ENCODE measurements around the gene RMC1. TPM values are rescaled to one million over a fixed set of nuclear protein-coding genes. Genes with fewer than 3 reads are reported as not detected.

The RMC1 gene
- total and polyA plus RNA-seq, 7 donors, result 11.8 to 38.1 (median 19.8) TPM

GRCh38 chr18:23569299-23570063, 66.2 kb downstream of the RMC1 start:
- H3K27ac ChIP-seq, result no peak overlapping the region
- peaks cover 0 to 80% (median 22%) of the 10 kb centered on the region in 4 donors for H3K36me3 ChIP-seq

GRCh38 chr18:23570912-23571504, 67.7 kb downstream of the RMC1 start:
- Histone ChIP-seq H3K27me3 (no peaks in the 10 kb centered on the region), H3K27ac (no peak overlapping the region), H3K4me3 (no peak overlapping the region), H3K36me3 (peaks cover 0 to 72% (median 17%) of the 10 kb centered on the region in 4 donors), H3K4me1 (peaks cover 0 to 15% (median 6%) of the 10 kb centered on the region in 4 donors), H3K9me3 (no peaks in the 10 kb centered on the region)
- DNase-seq, result no peak
- intact Hi-C loops (cut with DNase I), result no loop called here
- TF ChIP-seq POLR2AphosphoS5 (IDR thresholded peaks at IDR 0.05) (no peak), CTCF (IDR thresholded peaks at IDR 0.05) (no peak), POLR2A (IDR thresholded peaks at IDR 0.05) (no peak), EP300 (IDR thresholded peaks at IDR 0.05) (no peak)
- 82 to 92% methylated on average over 3 of the region's 3 CpGs for WGBS, 2 donors

More at GRCh38 chr18:23569299-23570063, 66.2 kb downstream of the RMC1 start:
- intact Hi-C loops (cut with DNase I), result no loop called here
- TF ChIP-seq EP300 (IDR thresholded peaks at IDR 0.05) (no peak), CTCF (IDR thresholded peaks at IDR 0.05) (no peak), POLR2AphosphoS5 (IDR thresholded peaks at IDR 0.05) (no peak), POLR2A (IDR thresholded peaks at IDR 0.05) (no peak)
- H3K27me3 ChIP-seq, result no peaks in the 10 kb centered on the region
- no peak overlapping the region for H3K4me3 ChIP-seq
- no peak for DNase-seq
- no peaks in the 10 kb centered on the region for H3K9me3 ChIP-seq
- peaks cover 0 to 7% (median 3%) of the 10 kb centered on the region in 4 donors for H3K4me1 ChIP-seq
- 87 to 96% methylated on average over 5 of the region's 5 CpGs for WGBS, 2 donors

- DNase-seq, result no peak
- TF ChIP-seq CTCF (IDR thresholded peaks at IDR 0.05) (no peak), POLR2A (IDR thresholded peaks at IDR 0.05) (no peak), POLR2AphosphoS5 (IDR thresholded peaks at IDR 0.05) (no peak), EP300 (IDR thresholded peaks at IDR 0.05) (no peak)
- 69 to 83% methylated on average over 2 of the region's 2 CpGs for whole genome bisulfite sequencing, 2 donors
- Histone ChIP-seq H3K9me3 (no peaks in the 10 kb centered on the region), H3K4me1 (peaks cover 0 to 15% (median 6%) of the 10 kb centered on the region in 4 donors), H3K27ac (no peak overlapping the region), H3K4me3 (no peak overlapping the region), H3K36me3 (peaks cover 0 to 68% (median 15%) of the 10 kb centered on the region in 4 donors), H3K27me3 (no peaks in the 10 kb centered on the region)
- intact Hi-C loops (cut with DNase I), result no loop called here
These were observed 68.7 kb downstream of the RMC1 start for GRCh38 chr18:23572012-23572411.

GRCh38 chr18:23572570-23572969, 69.3 kb downstream of the RMC1 start:
- Histone ChIP-seq H3K4me1 (peaks cover 0 to 15% (median 6%) of the 10 kb centered on the region in 4 donors), H3K9me3 (no peaks in the 10 kb centered on the region), H3K4me3 (no peak overlapping the region), H3K36me3 (peaks cover 0 to 62% (median 10%) of the 10 kb centered on the region in 4 donors), H3K27ac (no peak overlapping the region), H3K27me3 (no peaks in the 10 kb centered on the region)
- no peak for DNase-seq
- intact Hi-C loops (cut with DNase I), result no loop called here
- WGBS, 2 donors, result 90 to 94% methylated on average over 5 of the region's 5 CpGs
- TF ChIP-seq CTCF (IDR thresholded peaks at IDR 0.05) (no peak), EP300 (IDR thresholded peaks at IDR 0.05) (no peak), POLR2A (IDR thresholded peaks at IDR 0.05) (no peak), POLR2AphosphoS5 (IDR thresholded peaks at IDR 0.05) (no peak)

Data from sigmoid colon (tissue), 7 donors.